Thoracic aorta (tissue), 2 donors: ENCODE results near the gene PPP1R13B. TPM values are rescaled to one million over a fixed set of nuclear protein-coding genes. Genes with fewer than 3 reads are reported as not detected.

Experiments used
- ATAC-seq: fragments of 150-250 bp; one replicate; pipeline ENCODE4 v1.8.0; 2017; ENCODE audit warnings: low read depth; ENCODE audit not compliant: insufficient number of reproducible peaks, low FRiP score
- DNase-seq: peaks from one replicate; pipeline ENCODE4 v3.0.0-alpha.2; 2020; ENCODE audit warnings: low spot score
- H3K27ac ChIP-seq, 2 donors: fragments of 200-600 bp; sonication (generic); 1 replicate in 1 of 2; 2 replicates in 1 of 2; pipeline ENCODE4 v1.5.1; 2016; ENCODE audit warnings: mild to moderate bottlenecking in 2 of 2, moderate library complexity in 2 of 2
- H3K27me3 ChIP-seq: fragments of 200-600 bp; sonication (generic); replicated peaks from 2 replicates; pipeline ENCODE4 v1.6.0; 2016; ENCODE audit warnings: mild to moderate bottlenecking; ENCODE audit not compliant: insufficient read depth
- H3K36me3 ChIP-seq: fragments of 200-600 bp; sonication (generic); one replicate; pipeline ENCODE4 v1.5.1; 2016
- H3K4me1 ChIP-seq, 2 donors: fragments of 200-600 bp; sonication (generic); 1 replicate in 1 of 2; 2 replicates in 1 of 2; pipeline versions ENCODE4 v1.5.1 to v1.6.0; 2016; ENCODE audit warnings: low read depth in 2 of 2, mild to moderate bottlenecking in 1 of 2; ENCODE audit not compliant: control insufficient read depth in 1 of 2
- H3K4me3 ChIP-seq: fragments of 200-600 bp; sonication (generic); 2 replicates; pipeline ENCODE4 v1.5.1; 2016; ENCODE audit warnings: mild to moderate bottlenecking
- H3K9me3 ChIP-seq: fragments of 200-600 bp; sonication (generic); 2 replicates; pipeline ENCODE4 v1.5.1; 2016
- CTCF ChIP-seq: fragments of 200-600 bp; sonication (generic); IDR thresholded peaks from one replicate; pipeline ENCODE4 v1.5.1; 2019; ENCODE audit warnings: antibody characterized with exemption
- total RNA-seq, 2 donors: library from RNA; depleted of rRNA; stranded (reverse); fragments of >200 nt; gene quantifications; one replicate each; pipeline versions ENCODE4 v1.1.0 to v1.2.3, GENCODE V29; 2016

Gene PPP1R13B
- total RNA-seq, 2 donors from 2014 or later, result 10.7 to 15.3 TPM

- H3K4me3 ChIP-seq, result no peak overlapping the region
- DNase-seq (no peak), ATAC-seq (no peak)
- H3K4me1 ChIP-seq, result peaks cover 0 to 9% of the 10 kb centered on the region in 2 donors
- no peaks in the 10 kb centered on the region for H3K27me3 ChIP-seq
- no peak overlapping the region for H3K27ac ChIP-seq
- no peaks in the 10 kb centered on the region for H3K9me3 ChIP-seq
- peak; percentile 85 for TF ChIP-seq CTCF
- no peaks in the 10 kb centered on the region for H3K36me3 ChIP-seq
Measured at GRCh38 chr14:103808403-103809001, 38.9 kb downstream of the PPP1R13B start.

DNA sequence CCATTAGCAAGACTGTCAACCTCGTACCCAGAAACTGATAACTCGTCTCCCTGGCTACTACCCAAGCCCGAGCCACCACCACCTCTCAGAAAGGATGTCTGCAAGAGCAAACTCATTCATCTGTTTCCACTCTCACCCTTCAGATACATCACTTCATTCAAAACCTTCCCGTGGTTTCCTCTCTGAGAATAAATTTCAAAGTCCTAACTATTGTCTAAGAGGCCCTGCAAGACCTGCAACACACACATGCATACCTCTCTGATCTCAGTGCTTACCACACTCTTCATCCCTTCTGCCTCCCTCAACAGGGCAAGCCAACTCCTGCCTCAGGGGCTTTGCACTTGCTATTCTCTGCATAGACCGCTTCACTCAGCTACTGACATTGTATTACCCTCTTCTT lies 40.6 kb downstream of the PPP1R13B start:
- no peak for ATAC-seq
- no peak for TF ChIP-seq CTCF
- Histone ChIP-seq H3K27ac (no peak overlapping the region), H3K36me3 (no peaks in the 10 kb centered on the region), H3K27me3 (no peaks in the 10 kb centered on the region), H3K4me1 (peaks cover 0 to 9% of the 10 kb centered on the region in 2 donors), H3K4me3 (no peak overlapping the region), H3K9me3 (no peaks in the 10 kb centered on the region)
- DNase-seq, result no peak

GRCh38 chr14:103805708-103806107 lies 41.7 kb downstream of the PPP1R13B start:
- Histone ChIP-seq H3K4me3 (no peak overlapping the region), H3K9me3 (no peaks in the 10 kb centered on the region), H3K4me1 (peaks cover 0 to 9% of the 10 kb centered on the region in 2 donors), H3K27me3 (no peaks in the 10 kb centered on the region), H3K27ac (no peak overlapping the region), H3K36me3 (no peaks in the 10 kb centered on the region)
- ATAC-seq (no peak), DNase-seq (no peak)
- TF ChIP-seq CTCF, result no peak

- Histone ChIP-seq H3K27me3 (no peaks in the 10 kb centered on the region), H3K4me3 (no peak overlapping the region), H3K27ac (no peak overlapping the region), H3K36me3 (no peaks in the 10 kb centered on the region), H3K9me3 (no peaks in the 10 kb centered on the region), H3K4me1 (peaks cover 0 to 9% of the 10 kb centered on the region in 2 donors)
- DNase-seq (no peak), ATAC-seq (no peak)
- TF ChIP-seq CTCF, result no peak
Measured at GRCh38 chr14:103803661-103804060, 43.7 kb downstream of the PPP1R13B start.

GRCh38 chr14:103802356-103802755 lies 45.0 kb downstream of the PPP1R13B start:
- no peak overlapping the region for H3K4me3 ChIP-seq
- no peak overlapping the region for H3K27ac ChIP-seq
- H3K4me1 ChIP-seq, result peaks cover 0 to 9% of the 10 kb centered on the region in 2 donors
- no peaks in the 10 kb centered on the region for H3K36me3 ChIP-seq
- no peaks in the 10 kb centered on the region for H3K9me3 ChIP-seq
- DNase-seq (no peak), ATAC-seq (no peak)
- no peak for TF ChIP-seq CTCF
- no peaks in the 10 kb centered on the region for H3K27me3 ChIP-seq
